WTC11 (cell line): ENCODE results near the gene KLB. TPM values are rescaled to one million over a fixed set of nuclear protein-coding genes. Genes with fewer than 3 reads are reported as not detected.
A peak's percentile ranks its signal among the peaks of the same experiment; 100 is the strongest.
"Not testable (repeated sequence)": the region's sequence is repeated elsewhere in the genome, so short reads cannot be mapped to it uniquely, and the experiment has no call there.

ENCODE experiments used
- ATAC-seq: fragments of 200-7000 bp; cut with Tn5 transposase; 2 replicates; pipeline ENCODE4 v1.10.0; 2021; ENCODE audit warnings: mild to moderate bottlenecking, moderate library complexity
- CTCF ChIA-PET: fragments of 300-600 bp; sonication (Branson Sonifier 250); formaldehyde crosslinking; loops from one replicate; lab custom pipeline; 2021; ENCODE audit warnings: antibody characterized with exemption; lab: Charles Lee
- POLR2A ChIA-PET: fragments of 350-600 bp; sonication (Branson Sonifier 250); formaldehyde crosslinking; loops from one replicate; lab custom pipeline; 2021; ENCODE audit warnings: antibody characterized with exemption; lab: Charles Lee
- DNase-seq: peaks from one replicate; pipeline ENCODE4 v3.0.0; 2021; ENCODE audit warnings: low spot score
- H3K27ac Mint-ChIP-seq: 2 replicates; pipeline ENCODE4 v1.8.0; 2021; ENCODE audit warnings: mixed read lengths
- H3K27me3 Mint-ChIP-seq: 2 replicates; pipeline ENCODE4 v1.8.0; 2021; ENCODE audit warnings: low read depth, mild to moderate bottlenecking, moderate library complexity, mixed read lengths
- H3K36me3 Mint-ChIP-seq: 2 replicates; pipeline ENCODE4 v1.8.0; 2021; ENCODE audit warnings: mixed read lengths
- H3K4me1 Mint-ChIP-seq: 2 replicates; pipeline ENCODE4 v1.8.0; 2022; ENCODE audit warnings: mixed read lengths
- H3K4me3 Mint-ChIP-seq: 2 replicates; pipeline ENCODE4 v1.8.0; 2021; ENCODE audit warnings: mild to moderate bottlenecking, moderate library complexity, mixed read lengths
- H3K9me3 Mint-ChIP-seq: 2 replicates; pipeline ENCODE4 v1.8.0; 2021; ENCODE audit warnings: mixed read lengths
- CREB1 ChIP-seq: sonication (generic); formaldehyde crosslinking; IDR thresholded peaks from 2 replicates; pipeline ENCODE4 v1.8.0; 2023; ENCODE audit warnings: mild to moderate bottlenecking, missing genetic modification reagents
- EMX1 ChIP-seq: fragments of 250-450 bp; sonication (Bioruptor Pico); IDR thresholded peaks from 2 replicates; pipeline ENCODE4 v1.8.0; 2021; ENCODE audit warnings: mild to moderate bottlenecking
- FOXP1 ChIP-seq: sonication (generic); formaldehyde crosslinking; IDR thresholded peaks from 2 replicates; pipeline ENCODE4 v1.8.0; 2022; ENCODE audit warnings: missing genetic modification reagents, mild to moderate bottlenecking, moderate library complexity, borderline replicate concordance
- GABPB1 ChIP-seq: sonication (generic); formaldehyde crosslinking; IDR thresholded peaks from 2 replicates; pipeline ENCODE4 v1.8.1; 2023; ENCODE audit warnings: mild to moderate bottlenecking, missing genetic modification reagents
- MYBL2 ChIP-seq: sonication (generic); formaldehyde crosslinking; IDR thresholded peaks from 2 replicates; pipeline ENCODE4 v1.8.1; 2023; ENCODE audit warnings: mild to moderate bottlenecking, moderate library complexity, missing genetic modification reagents
- NFE2L1 ChIP-seq: sonication (generic); formaldehyde crosslinking; IDR thresholded peaks from 2 replicates; pipeline ENCODE4 v1.8.1; 2023; ENCODE audit warnings: missing genetic modification reagents
- NFYB ChIP-seq: sonication (generic); formaldehyde crosslinking; conservative IDR thresholded peaks from 2 replicates; pipeline ENCODE4 v1.8.0; 2022; ENCODE audit warnings: low read depth, missing genetic modification reagents
- RORB ChIP-seq: fragments of 250-450 bp; sonication (Bioruptor Pico); IDR thresholded peaks from 2 replicates; pipeline ENCODE4 v1.9.0; 2021; ENCODE audit warnings: mild to moderate bottlenecking
- SMAD3 ChIP-seq: sonication (generic); formaldehyde crosslinking; IDR thresholded peaks from 2 replicates; pipeline ENCODE4 v1.8.0; 2022; ENCODE audit warnings: missing genetic modification reagents, mild to moderate bottlenecking, borderline replicate concordance
- TCF7 ChIP-seq: sonication (generic); formaldehyde crosslinking; IDR thresholded peaks from 2 replicates; pipeline ENCODE4 v1.8.0; 2022; ENCODE audit warnings: mild to moderate bottlenecking, low read depth, missing genetic modification reagents, moderate library complexity
- ZNF219 ChIP-seq: sonication (generic); formaldehyde crosslinking; IDR thresholded peaks from 2 replicates; pipeline ENCODE4 v1.8.0; 2023; ENCODE audit warnings: missing genetic modification reagents, mild to moderate bottlenecking, borderline replicate concordance
- ZNF263 ChIP-seq: sonication (generic); formaldehyde crosslinking; IDR thresholded peaks from 2 replicates; pipeline ENCODE4 v1.8.1; 2022; ENCODE audit warnings: low read depth, mild to moderate bottlenecking, moderate library complexity, missing genetic modification reagents
- ZNF423 ChIP-seq: fragments of 250-450 bp; sonication (Bioruptor Pico); IDR thresholded peaks from 2 replicates; pipeline ENCODE4 v2.1.2; 2022; ENCODE audit warnings: mild to moderate bottlenecking, moderate library complexity
- total RNA-seq: library from RNA; stranded (reverse); gene quantifications from 3 replicates; pipeline ENCODE4 v1.2.3, GENCODE V29; 2021
- TF ChIP-seq, protein P1 (sequence below): fragments of 250-450 bp; sonication (Bioruptor Pico); IDR thresholded peaks from 2 replicates; pipeline ENCODE4 v1.9.0; 2021; ENCODE audit warnings: mild to moderate bottlenecking
- TF ChIP-seq, protein P2 (sequence below): sonication (generic); formaldehyde crosslinking; IDR thresholded peaks from 2 replicates; pipeline ENCODE4 v1.8.0; 2022; ENCODE audit warnings: mild to moderate bottlenecking, missing genetic modification reagents
- TF ChIP-seq, protein P3 (sequence below): fragments of 250-450 bp; sonication (Bioruptor Pico); IDR thresholded peaks from 2 replicates; pipeline ENCODE4 v1.9.0; 2021; ENCODE audit warnings: mild to moderate bottlenecking, borderline replicate concordance
- TF ChIP-seq, protein P4 (sequence below): sonication (generic); formaldehyde crosslinking; IDR thresholded peaks from 2 replicates; pipeline ENCODE4 v1.8.1; 2023; ENCODE audit warnings: mild to moderate bottlenecking, moderate library complexity, missing genetic modification reagents
- TF ChIP-seq, protein P5 (sequence below): fragments of 250-450 bp; sonication (Bioruptor Pico); IDR thresholded peaks from 2 replicates; pipeline ENCODE4 v1.9.0; 2021; ENCODE audit warnings: moderate library complexity, mild to moderate bottlenecking, inconsistent platforms, borderline replicate concordance
- TF ChIP-seq, protein P6 (sequence below): sonication (generic); formaldehyde crosslinking; IDR thresholded peaks from 2 replicates; pipeline ENCODE4 v1.8.0; 2022; ENCODE audit warnings: mild to moderate bottlenecking, missing genetic modification reagents

Gene KLB
- total RNA-seq, 1 experiment from 2014 or later = not detected

DNA sequence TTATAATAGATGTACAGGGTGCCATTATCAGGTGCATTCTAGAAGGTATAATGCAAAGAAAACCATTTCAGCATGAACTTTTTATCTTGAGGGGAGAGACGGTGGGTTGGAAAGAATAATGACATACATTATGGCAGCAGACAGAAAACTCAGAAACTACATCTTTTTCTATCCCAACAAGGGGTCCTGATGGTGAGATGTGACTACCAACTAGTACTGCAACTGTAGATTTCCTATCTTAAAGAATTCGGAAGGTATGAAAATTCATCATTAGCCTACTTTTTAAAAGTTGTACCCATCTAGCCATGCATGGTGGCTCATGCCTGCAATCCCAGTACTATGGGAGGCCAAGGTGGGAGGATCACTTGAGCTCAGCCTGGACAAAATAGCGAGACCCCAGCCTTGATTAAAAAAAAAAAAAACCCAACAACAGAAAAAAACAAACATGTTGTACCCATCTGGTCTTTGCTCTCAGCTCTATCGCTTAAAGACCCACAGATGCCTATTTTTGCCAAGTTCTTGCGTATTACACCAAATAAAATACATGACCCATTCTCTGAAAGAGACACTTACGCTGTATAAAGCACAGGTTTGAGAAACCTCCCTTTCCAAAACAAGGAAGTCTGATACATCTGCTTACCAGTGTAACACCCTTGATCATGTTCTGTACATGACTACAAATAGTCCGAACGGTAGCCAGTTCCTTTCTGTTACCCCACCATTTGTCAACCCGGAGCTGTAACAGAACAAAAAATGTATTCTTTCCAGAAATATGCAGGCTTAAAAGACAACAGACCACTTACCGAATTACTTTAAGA lies 50.4 kb downstream of the KLB start:
- no peak for TF ChIP-seq ZNF423 (CRISPR knock-in tag)
- TF ChIP-seq, protein P1, sequence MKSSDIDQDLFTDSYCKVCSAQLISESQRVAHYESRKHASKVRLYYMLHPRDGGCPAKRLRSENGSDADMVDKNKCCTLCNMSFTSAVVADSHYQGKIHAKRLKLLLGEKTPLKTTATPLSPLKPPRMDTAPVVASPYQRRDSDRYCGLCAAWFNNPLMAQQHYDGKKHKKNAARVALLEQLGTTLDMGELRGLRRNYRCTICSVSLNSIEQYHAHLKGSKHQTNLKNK (CRISPR knock-in tag) = 0 out of 2 replicates have a peak, but pooled peaks have one; percentile 15
- Mint-ChIP-seq H3K4me1 (peaks cover 27% of the 10 kb centered on the region), H3K36me3 (peaks cover 72% of the 10 kb centered on the region), H3K9me3 (no peaks in the 10 kb centered on the region), H3K27me3 (no peaks in the 10 kb centered on the region; the same call in 1 of the 2 replicates), H3K27ac (peak overlapping the region; percentile 99), H3K4me3 (peak overlapping the region; percentile 99)
- no peak for ATAC-seq
- CTCF ChIA-PET = no interaction called here
- DNase-seq = no peak
- POLR2A ChIA-PET = interaction anchor here (0.6 to 2.8 kb wide), 3 partner anchors 11 to 181 kb away, joined by 3 to 12 read pairs (median 10); partner anchors contain the start of gene SMIM14

DNA sequence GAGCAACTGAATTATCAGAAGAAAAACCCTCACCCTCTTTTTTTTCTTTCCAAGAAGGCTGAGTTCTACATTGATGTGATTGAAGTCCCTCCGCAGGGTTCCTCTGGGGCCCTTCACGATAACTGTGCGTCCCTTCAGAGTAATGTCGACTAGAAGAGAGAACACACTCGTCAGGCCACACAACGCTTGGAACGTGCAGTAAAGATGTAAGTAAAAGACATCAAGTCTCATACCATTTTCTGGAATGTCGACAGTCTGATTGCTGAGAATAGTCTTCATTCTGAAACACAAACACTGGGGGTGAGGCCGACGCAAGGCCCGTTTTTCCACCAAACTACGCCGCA lies 51.4 kb downstream of the KLB start:
- Mint-ChIP-seq H3K36me3 (peaks cover 64% of the 10 kb centered on the region), H3K27ac (peak overlapping the region; percentile 99), H3K4me3 (peak overlapping the region; percentile 99), H3K4me1 (peaks cover 27% of the 10 kb centered on the region)
- ChIA-PET CTCF (interaction anchor here (1.1 kb wide), 1 partner anchor 520 kb away, joined by 3 read pairs; no protein-coding TSS in a partner anchor), POLR2A (interaction anchor here (0.7 to 2.8 kb wide), 4 partner anchors 11 to 180 kb away, joined by 3 to 12 read pairs (median 7); partner anchors contain the start of genes SMIM14 and UGDH)
- not testable (repeated sequence) for DNase-seq, H3K27me3 Mint-ChIP-seq, H3K9me3 Mint-ChIP-seq, ATAC-seq

DNA sequence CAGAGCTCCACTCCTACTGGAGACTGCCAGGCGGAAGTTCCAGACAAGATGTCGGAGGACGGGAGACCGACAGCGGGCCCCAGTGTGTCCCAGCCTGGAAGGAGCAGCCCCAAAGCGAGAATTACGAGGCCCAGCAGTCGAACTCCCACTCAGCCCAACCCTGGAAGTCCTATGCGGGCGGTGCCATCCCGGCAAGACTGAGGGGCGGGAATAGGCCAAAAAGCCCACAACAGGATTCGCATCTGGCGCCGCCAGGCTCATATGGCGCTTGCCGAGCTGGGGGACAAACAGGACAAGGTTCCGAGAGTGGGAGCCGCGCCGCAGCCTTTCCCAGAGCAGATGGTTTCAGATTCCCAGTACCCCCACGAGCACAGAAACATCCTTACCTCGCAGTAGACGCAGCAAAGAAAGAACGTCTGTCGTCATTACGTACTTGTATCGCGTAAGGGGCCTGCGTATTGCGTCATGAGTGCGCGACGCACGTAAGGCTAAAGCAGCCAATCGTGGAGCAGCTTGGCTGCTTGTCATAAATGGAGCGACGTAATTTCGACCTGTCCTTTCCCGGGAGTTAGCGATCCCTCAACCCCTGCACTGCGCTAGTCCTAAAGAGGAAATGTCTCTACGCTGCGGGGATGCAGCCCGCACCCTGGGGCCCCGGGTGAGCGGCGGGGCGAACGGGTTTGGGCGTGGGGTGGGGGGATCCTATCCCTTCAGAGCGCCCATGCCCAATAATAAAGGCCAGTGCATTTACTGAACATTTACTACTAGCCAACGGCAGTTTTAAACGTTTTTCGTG lies 52.0 kb downstream of the KLB start, which contains the start of the genes LIAS and RPL9:
TSS of gene LIAS (plus strand) at position 552 of the 796 bp plus-strand sequence. CDS start at position 614, 62 bp downstream.
TSS of gene RPL9 (minus strand) at position 418 of the 796 bp plus-strand sequence. CDS start 483 bp downstream, outside the sequence.
- peaks cover 25% of the 10 kb centered on the region for H3K4me1 Mint-ChIP-seq
- CTCF ChIA-PET = interaction anchor here (1.1 to 2.3 kb wide), 2 partner anchors 11 to 520 kb away, joined by 3 to 17 read pairs; no protein-coding TSS in a partner anchor
- H3K36me3 Mint-ChIP-seq = peaks cover 64% of the 10 kb centered on the region
- peak; percentile 94 for DNase-seq
- H3K4me3 Mint-ChIP-seq = peak within 1 kb of the TSS; percentile 99
- H3K27ac Mint-ChIP-seq = peak within 1 kb of the TSS; percentile 99
- POLR2A ChIA-PET = interaction anchor here (0.6 to 2.8 kb wide), 10 partner anchors 8 to 205 kb away, joined by 3 to 12 read pairs (median 4); partner anchors contain the start of genes RFC1, SMIM14 and UGDH
- peak; percentile 94 for ATAC-seq
- no peaks in the 10 kb centered on the region; the same call in 1 of the 2 replicates for H3K27me3 Mint-ChIP-seq
- no peaks in the 10 kb centered on the region for H3K9me3 Mint-ChIP-seq
- peak; percentile 60; the same call in 1 of the 2 replicates for TF ChIP-seq SMAD3 (CRISPR knock-in tag)
- TF ChIP-seq, protein P2, sequence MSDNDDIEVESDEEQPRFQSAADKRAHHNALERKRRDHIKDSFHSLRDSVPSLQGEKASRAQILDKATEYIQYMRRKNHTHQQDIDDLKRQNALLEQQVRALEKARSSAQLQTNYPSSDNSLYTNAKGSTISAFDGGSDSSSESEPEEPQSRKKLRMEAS (CRISPR knock-in tag) = peak; percentile 93
- peak; percentile 86 for TF ChIP-seq NFYB (CRISPR knock-in tag)
- TF ChIP-seq, protein P3, sequence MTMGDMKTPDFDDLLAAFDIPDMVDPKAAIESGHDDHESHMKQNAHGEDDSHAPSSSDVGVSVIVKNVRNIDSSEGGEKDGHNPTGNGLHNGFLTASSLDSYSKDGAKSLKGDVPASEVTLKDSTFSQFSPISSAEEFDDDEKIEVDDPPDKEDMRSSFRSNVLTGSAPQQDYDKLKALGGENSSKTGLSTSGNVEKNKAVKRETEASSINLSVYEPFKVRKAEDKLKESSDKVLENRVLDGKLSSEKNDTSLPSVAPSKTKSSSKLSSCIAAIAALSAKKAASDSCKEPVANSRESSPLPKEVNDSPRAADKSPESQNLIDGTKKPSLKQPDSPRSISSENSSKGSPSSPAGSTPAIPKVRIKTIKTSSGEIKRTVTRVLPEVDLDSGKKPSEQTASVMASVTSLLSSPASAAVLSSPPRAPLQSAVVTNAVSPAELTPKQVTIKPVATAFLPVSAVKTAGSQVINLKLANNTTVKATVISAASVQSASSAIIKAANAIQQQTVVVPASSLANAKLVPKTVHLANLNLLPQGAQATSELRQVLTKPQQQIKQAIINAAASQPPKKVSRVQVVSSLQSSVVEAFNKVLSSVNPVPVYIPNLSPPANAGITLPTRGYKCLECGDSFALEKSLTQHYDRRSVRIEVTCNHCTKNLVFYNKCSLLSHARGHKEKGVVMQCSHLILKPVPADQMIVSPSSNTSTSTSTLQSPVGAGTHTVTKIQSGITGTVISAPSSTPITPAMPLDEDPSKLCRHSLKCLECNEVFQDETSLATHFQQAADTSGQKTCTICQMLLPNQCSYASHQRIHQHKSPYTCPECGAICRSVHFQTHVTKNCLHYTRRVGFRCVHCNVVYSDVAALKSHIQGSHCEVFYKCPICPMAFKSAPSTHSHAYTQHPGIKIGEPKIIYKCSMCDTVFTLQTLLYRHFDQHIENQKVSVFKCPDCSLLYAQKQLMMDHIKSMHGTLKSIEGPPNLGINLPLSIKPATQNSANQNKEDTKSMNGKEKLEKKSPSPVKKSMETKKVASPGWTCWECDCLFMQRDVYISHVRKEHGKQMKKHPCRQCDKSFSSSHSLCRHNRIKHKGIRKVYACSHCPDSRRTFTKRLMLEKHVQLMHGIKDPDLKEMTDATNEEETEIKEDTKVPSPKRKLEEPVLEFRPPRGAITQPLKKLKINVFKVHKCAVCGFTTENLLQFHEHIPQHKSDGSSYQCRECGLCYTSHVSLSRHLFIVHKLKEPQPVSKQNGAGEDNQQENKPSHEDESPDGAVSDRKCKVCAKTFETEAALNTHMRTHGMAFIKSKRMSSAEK (CRISPR knock-in tag) = 0 out of 2 replicates have a peak, but pooled peaks have one; percentile 36
- no peak for TF ChIP-seq ZNF263 (CRISPR knock-in tag)
- no peak for TF ChIP-seq ZNF219
- no peak for TF ChIP-seq TCF7 (CRISPR knock-in tag)
- TF ChIP-seq, protein P4, sequence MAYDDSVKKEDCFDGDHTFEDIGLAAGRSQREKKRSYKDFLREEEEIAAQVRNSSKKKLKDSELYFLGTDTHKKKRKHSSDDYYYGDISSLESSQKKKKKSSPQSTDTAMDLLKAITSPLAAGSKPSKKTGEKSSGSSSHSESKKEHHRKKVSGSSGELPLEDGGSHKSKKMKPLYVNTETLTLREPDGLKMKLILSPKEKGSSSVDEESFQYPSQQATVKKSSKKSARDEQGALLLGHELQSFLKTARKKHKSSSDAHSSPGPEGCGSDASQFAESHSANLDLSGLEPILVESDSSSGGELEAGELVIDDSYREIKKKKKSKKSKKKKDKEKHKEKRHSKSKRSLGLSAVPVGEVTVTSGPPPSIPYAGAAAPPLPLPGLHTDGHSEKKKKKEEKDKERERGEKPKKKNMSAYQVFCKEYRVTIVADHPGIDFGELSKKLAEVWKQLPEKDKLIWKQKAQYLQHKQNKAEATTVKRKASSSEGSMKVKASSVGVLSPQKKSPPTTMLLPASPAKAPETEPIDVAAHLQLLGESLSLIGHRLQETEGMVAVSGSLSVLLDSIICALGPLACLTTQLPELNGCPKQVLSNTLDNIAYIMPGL (CRISPR knock-in tag) = peak; percentile 8; the same call in 1 of the 2 replicates
- 0 out of 2 replicates have a peak, but pooled peaks have one; percentile 15 for TF ChIP-seq RORB (CRISPR knock-in tag)
- TF ChIP-seq EMX1 (CRISPR knock-in tag) = 0 out of 2 replicates have a peak, but pooled peaks have one; percentile 59
- TF ChIP-seq GABPB1 (CRISPR knock-in tag) = peak; percentile 85
- TF ChIP-seq MYBL2 = peak; percentile 92; the same call in 1 of the 2 replicates
- peak; percentile 97 for TF ChIP-seq CREB1 (CRISPR knock-in tag)
- TF ChIP-seq, protein P5, sequence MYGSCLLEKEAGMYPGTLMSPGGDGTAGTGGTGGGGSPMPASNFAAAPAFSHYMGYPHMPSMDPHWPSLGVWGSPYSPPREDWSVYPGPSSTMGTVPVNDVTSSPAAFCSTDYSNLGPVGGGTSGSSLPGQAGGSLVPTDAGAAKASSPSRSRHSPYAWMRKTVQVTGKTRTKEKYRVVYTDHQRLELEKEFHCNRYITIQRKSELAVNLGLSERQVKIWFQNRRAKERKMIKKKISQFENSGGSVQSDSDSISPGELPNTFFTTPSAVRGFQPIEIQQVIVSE (CRISPR knock-in tag) = no peak
- TF ChIP-seq FOXP1 (CRISPR knock-in tag) = peak; percentile 80
- 0 out of 2 replicates have a peak, but pooled peaks have one; percentile 53 for TF ChIP-seq NFE2L1 (CRISPR knock-in tag)
- TF ChIP-seq, protein P6, sequence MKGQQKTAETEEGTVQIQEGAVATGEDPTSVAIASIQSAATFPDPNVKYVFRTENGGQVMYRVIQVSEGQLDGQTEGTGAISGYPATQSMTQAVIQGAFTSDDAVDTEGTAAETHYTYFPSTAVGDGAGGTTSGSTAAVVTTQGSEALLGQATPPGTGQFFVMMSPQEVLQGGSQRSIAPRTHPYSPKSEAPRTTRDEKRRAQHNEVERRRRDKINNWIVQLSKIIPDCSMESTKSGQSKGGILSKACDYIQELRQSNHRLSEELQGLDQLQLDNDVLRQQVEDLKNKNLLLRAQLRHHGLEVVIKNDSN (CRISPR knock-in tag) = peak; percentile 24; the same call in 1 of the 2 replicates
- TF ChIP-seq ZNF423 (CRISPR knock-in tag) = peak; percentile 84
